ENCODE results near the gene KPTN. TPM values are rescaled to one million over a fixed set of nuclear protein-coding genes. Genes with fewer than 3 reads are reported as not detected.
A peak's percentile ranks its signal among the peaks of the same experiment; 100 is the strongest.

KPTN gene
- total and polyA plus RNA-seq, 2 of the 13 experiments (the other 11 are each of a cell fraction or from before 2014, with no cell fraction given), result 9.1 to 13.3 TPM

DNA sequence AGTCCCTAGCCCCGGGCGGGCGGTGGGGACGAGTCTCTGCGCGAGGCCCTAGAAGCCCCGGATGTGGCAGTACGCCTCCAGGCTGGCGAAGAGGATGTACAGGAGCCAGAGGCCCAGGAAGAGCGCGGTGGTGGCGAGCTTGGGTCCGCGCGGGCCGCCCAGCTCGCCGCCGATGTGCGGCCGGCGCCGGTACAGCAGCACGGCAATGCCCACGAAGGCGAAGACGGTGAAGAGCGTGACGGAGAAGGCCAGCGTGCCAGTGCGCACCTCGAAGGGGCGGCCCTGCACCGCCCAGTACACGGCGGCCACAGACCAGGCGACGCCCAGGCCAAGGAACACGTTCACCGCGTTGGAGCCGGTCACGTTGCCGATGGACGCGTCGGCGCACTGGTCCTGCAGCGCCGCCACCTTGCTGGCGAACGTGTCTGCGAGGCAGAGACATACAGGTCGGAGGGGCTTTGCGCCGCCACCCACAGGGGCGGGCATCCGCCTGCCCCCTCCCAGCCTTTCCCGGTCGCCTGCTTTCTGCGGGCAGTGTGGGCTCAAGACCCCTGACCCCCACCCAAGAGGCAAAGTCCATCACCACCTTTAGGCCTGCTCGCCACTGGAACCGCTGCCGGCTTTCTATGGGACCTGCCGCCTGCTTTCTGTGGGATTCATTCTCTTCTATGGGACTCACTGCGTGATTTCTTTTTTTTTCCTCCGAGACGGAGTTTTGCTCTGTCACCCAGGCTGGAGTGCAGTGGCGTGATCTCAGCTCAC is 53.8 kb downstream of the KPTN start (continued):
- TF ChIP-seq CBFB (CRISPR knock-in tag; IDR thresholded peaks at IDR 0.05), result peak; percentile 29; the same call in 1 of the 2 replicates
- no peak for TF ChIP-seq NBN (conservative IDR thresholded peaks at IDR 0.05)
- TF ChIP-seq ZNF354B (CRISPR knock-in tag; IDR thresholded peaks at IDR 0.05), result no peak
- no peak for TF ChIP-seq SP1 (IDR thresholded peaks at IDR 0.05)
- 0 out of 2 replicates have a peak, but pooled peaks have one; percentile 41 for TF ChIP-seq SP1 (CRISPR knock-in tag; IDR thresholded peaks at IDR 0.05)
- TF ChIP-seq, protein P1, sequence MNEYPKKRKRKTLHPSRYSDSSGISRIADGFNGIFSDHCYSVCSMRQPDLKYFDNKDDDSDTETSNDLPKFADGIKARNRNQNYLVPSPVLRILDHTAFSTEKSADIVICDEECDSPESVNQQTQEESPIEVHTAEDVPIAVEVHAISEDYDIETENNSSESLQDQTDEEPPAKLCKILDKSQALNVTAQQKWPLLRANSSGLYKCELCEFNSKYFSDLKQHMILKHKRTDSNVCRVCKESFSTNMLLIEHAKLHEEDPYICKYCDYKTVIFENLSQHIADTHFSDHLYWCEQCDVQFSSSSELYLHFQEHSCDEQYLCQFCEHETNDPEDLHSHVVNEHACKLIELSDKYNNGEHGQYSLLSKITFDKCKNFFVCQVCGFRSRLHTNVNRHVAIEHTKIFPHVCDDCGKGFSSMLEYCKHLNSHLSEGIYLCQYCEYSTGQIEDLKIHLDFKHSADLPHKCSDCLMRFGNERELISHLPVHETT (CRISPR knock-in tag; conservative IDR thresholded peaks at IDR 0.05), result 0 out of 2 replicates have a peak, but pooled peaks have one; percentile 19
- 0 out of 2 replicates have a peak, but pooled peaks have one; percentile 8 for TF ChIP-seq STAT5B (CRISPR knock-in tag; IDR thresholded peaks at IDR 0.05)
- 0 out of 2 replicates have a peak, but pooled peaks have one; percentile 32 for TF ChIP-seq ZNF746 (CRISPR knock-in tag; IDR thresholded peaks at IDR 0.05)
- TF ChIP-seq, protein P2, sequence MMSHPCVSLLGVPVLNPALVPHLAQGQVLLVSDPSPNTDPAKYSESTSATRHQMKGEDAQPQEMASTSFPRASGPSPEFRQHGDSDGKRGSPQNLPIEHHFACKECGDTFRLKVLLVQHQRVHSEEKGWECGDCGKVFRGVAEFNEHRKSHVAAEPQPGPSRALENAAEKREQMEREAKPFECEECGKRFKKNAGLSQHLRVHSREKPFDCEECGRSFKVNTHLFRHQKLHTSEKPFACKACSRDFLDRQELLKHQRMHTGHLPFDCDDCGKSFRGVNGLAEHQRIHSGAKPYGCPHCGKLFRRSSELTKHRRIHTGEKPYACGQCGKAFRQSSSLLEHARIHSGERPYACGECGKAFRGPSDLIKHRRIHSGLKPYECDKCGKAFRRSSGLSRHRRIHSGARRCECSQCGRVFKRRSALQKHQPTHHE (CRISPR knock-in tag; IDR thresholded peaks at IDR 0.05; ENCODE audit: borderline replicate concordance), result peak; percentile 69; the same call in 1 of the 2 replicates
- TF ChIP-seq ZNF12 (CRISPR knock-in tag; IDR thresholded peaks at IDR 0.05), result no peak
- 0 out of 2 replicates have a peak, but pooled peaks have one; percentile 21 for TF ChIP-seq GATAD2A (CRISPR knock-in tag; IDR thresholded peaks at IDR 0.05)
- TF ChIP-seq RXRB (CRISPR knock-in tag; IDR thresholded peaks at IDR 0.05; ENCODE audit: borderline replicate concordance), result peak; percentile 50
- peak; percentile 37; the same call in 1 of the 2 replicates for TF ChIP-seq ZNF30 (CRISPR knock-in tag; IDR thresholded peaks at IDR 0.05)
- TF ChIP-seq TSC22D2 (CRISPR knock-in tag; IDR thresholded peaks at IDR 0.05; ENCODE audit: borderline replicate concordance), result peak; percentile 77; the same call in 1 of the 2 replicates
- peak; percentile 44; the same call in 1 of the 2 replicates for TF ChIP-seq ZNF614 (CRISPR knock-in tag; IDR thresholded peaks at IDR 0.05; ENCODE audit: borderline replicate concordance)
- TF ChIP-seq, protein P3, sequence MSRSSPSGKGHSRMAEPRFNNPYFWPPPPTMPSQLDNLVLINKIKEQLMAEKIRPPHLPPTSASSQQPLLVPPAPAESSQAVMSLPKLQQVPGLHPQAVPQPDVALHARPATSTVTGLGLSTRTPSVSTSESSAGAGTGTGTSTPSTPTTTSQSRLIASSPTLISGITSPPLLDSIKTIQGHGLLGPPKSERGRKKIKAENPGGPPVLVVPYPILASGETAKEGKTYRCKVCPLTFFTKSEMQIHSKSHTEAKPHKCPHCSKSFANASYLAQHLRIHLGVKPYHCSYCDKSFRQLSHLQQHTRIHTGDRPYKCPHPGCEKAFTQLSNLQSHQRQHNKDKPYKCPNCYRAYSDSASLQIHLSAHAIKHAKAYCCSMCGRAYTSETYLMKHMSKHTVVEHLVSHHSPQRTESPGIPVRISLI (CRISPR knock-in tag; IDR thresholded peaks at IDR 0.05; ENCODE audit: borderline replicate concordance), result 0 out of 2 replicates have a peak, but pooled peaks have one; percentile 37
- TF ChIP-seq SAFB2 (CRISPR knock-in tag; IDR thresholded peaks at IDR 0.05; ENCODE audit: borderline replicate concordance, low read depth), result peak; percentile 37
- peak; percentile 83; the same call in 1 of the 2 replicates for TF ChIP-seq ARID2 (CRISPR knock-in tag; IDR thresholded peaks at IDR 0.05; ENCODE audit: borderline replicate concordance)
- TF ChIP-seq RNF2 (conservative IDR thresholded peaks at IDR 0.05; ENCODE audit: low read depth), result 0 out of 2 replicates have a peak, but pooled peaks have one; percentile 63
- peak; percentile 34; the same call in 1 of the 2 replicates for TF ChIP-seq ZFP82 (CRISPR knock-in tag; IDR thresholded peaks at IDR 0.05; ENCODE audit: borderline replicate concordance)
- TF ChIP-seq ONECUT2 (CRISPR knock-in tag; IDR thresholded peaks at IDR 0.05), result no peak
- TF ChIP-seq NRL (CRISPR knock-in tag; IDR thresholded peaks at IDR 0.05; ENCODE audit: borderline replicate concordance), result 0 out of 2 replicates have a peak, but pooled peaks have one; percentile 35
- TF ChIP-seq ZNF570 (CRISPR knock-in tag; IDR thresholded peaks at IDR 0.05; ENCODE audit: borderline replicate concordance), result no peak
- TF ChIP-seq RBM39 (IDR thresholded peaks at IDR 0.05; ENCODE audit: low read depth, low read length, poor library complexity, severe bottlenecking), result peak; percentile 59
- no peak for TF ChIP-seq SOX6 (IDR thresholded peaks at IDR 0.05)
- peak; percentile 44; the same call in 1 of the 2 replicates for TF ChIP-seq SOX6 (CRISPR knock-in tag; IDR thresholded peaks at IDR 0.05)
